Measurements from ENCODE around the gene DRGX. TPM values are rescaled to one million over a fixed set of nuclear protein-coding genes. Genes with fewer than 3 reads are reported as not detected.

DRGX gene
- total and polyA plus RNA-seq, 2 of the 13 experiments (the other 11 are each of a cell fraction or from before 2014, with no cell fraction given), result not detected

- TF ChIP-seq ATF4 (CRISPR knock-in tag; IDR thresholded peaks at IDR 0.05), result no peak
- no peak for TF ChIP-seq SIN3B (IDR thresholded peaks at IDR 0.05; ENCODE audit: low read length)
- TF ChIP-seq TARDBP (CRISPR knock-in tag; IDR thresholded peaks at IDR 0.05), result no peak
- no peak for TF ChIP-seq ZFX (CRISPR knock-in tag; IDR thresholded peaks at IDR 0.05; ENCODE audit: low read depth)
- no peak for TF ChIP-seq ZNF616 (CRISPR knock-in tag; IDR thresholded peaks at IDR 0.05; ENCODE audit: low read depth)
- TF ChIP-seq GATAD2A (CRISPR knock-in tag; IDR thresholded peaks at IDR 0.05), result peak; percentile 70
- TF ChIP-seq RELA (CRISPR knock-in tag; IDR thresholded peaks at IDR 0.05), result no peak
- TF ChIP-seq NFE2L1 (CRISPR knock-in tag; IDR thresholded peaks at IDR 0.05; ENCODE audit: borderline replicate concordance), result no peak
- peak; percentile 39; the same call in 1 of the 2 replicates for TF ChIP-seq MIER2 (CRISPR knock-in tag; IDR thresholded peaks at IDR 0.05)
- TF ChIP-seq KMT2B (CRISPR knock-in tag; IDR thresholded peaks at IDR 0.05), result no peak
- peak; percentile 59; the same call in 1 of the 2 replicates for TF ChIP-seq CEBPB (IDR thresholded peaks at IDR 0.05; ENCODE audit: borderline replicate concordance, low read depth, low read length)
- TF ChIP-seq, protein P1, sequence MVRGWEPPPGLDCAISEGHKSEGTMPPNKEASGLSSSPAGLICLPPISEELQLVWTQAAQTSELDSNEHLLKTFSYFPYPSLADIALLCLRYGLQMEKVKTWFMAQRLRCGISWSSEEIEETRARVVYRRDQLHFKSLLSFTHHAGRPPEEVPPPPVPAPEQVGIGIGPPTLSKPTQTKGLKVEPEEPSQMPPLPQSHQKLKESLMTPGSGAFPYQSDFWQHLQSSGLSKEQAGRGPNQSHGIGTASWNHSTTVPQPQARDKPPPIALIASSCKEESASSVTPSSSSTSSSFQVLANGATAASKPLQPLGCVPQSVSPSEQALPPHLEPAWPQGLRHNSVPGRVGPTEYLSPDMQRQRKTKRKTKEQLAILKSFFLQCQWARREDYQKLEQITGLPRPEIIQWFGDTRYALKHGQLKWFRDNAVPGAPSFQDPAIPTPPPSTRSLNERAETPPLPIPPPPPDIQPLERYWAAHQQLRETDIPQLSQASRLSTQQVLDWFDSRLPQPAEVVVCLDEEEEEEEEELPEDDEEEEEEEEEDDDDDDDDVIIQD (CRISPR knock-in tag; IDR thresholded peaks at IDR 0.05; ENCODE audit: low read depth), result peak; percentile 64; the same call in 1 of the 2 replicates
- TF ChIP-seq ZNF839 (CRISPR knock-in tag; IDR thresholded peaks at IDR 0.05; ENCODE audit: borderline replicate concordance), result no peak
- no peak for TF ChIP-seq TOE1 (CRISPR knock-in tag; IDR thresholded peaks at IDR 0.05)
- TF ChIP-seq ZNF383 (CRISPR knock-in tag; IDR thresholded peaks at IDR 0.05; ENCODE audit: borderline replicate concordance), result no peak
- TF ChIP-seq ZNF333 (CRISPR knock-in tag; IDR thresholded peaks at IDR 0.05; ENCODE audit: borderline replicate concordance), result no peak
- TF ChIP-seq ZNF660 (CRISPR knock-in tag; IDR thresholded peaks at IDR 0.05; ENCODE audit: borderline replicate concordance, low read depth), result no peak
- no peak for TF ChIP-seq ZNF557 (CRISPR knock-in tag; IDR thresholded peaks at IDR 0.05)
- TF ChIP-seq BRCA1 (CRISPR knock-in tag; IDR thresholded peaks at IDR 0.05), result no peak
- TF ChIP-seq GABPB1 (CRISPR knock-in tag; IDR thresholded peaks at IDR 0.05), result peak; percentile 29; the same call in 1 of the 2 replicates
- TF ChIP-seq KDM3A (CRISPR knock-in tag; IDR thresholded peaks at IDR 0.05; ENCODE audit: low read depth), result no peak
- no peak for TF ChIP-seq ZNF562 (CRISPR knock-in tag; IDR thresholded peaks at IDR 0.05; ENCODE audit: borderline replicate concordance)
- TF ChIP-seq DBP (CRISPR knock-in tag; IDR thresholded peaks at IDR 0.05; ENCODE audit: not compliant biosample characterization), result no peak
- TF ChIP-seq ZNF589 (CRISPR knock-in tag; conservative IDR thresholded peaks at IDR 0.05), result no peak
- TF ChIP-seq KDM5A (IDR thresholded peaks at IDR 0.05; ENCODE audit: borderline replicate concordance, low read length), result no peak
- peak; percentile 89 for TF ChIP-seq ATF3 (CRISPR knock-in tag; IDR thresholded peaks at IDR 0.05)
- TF ChIP-seq SALL1 (CRISPR knock-in tag; IDR thresholded peaks at IDR 0.05), result peak; percentile 25; the same call in 1 of the 2 replicates
- no peak for TF ChIP-seq MAZ (IDR thresholded peaks at IDR 0.05; ENCODE audit: borderline replicate concordance, low read depth, low read length)
- TF ChIP-seq MAZ (CRISPR knock-in tag; IDR thresholded peaks at IDR 0.05; ENCODE audit: low read depth), result no peak
- TF ChIP-seq JUND (CRISPR knock-in tag; IDR thresholded peaks at IDR 0.05), result peak; percentile 93
These were observed 33.2 kb downstream of the DRGX start (continued) for GRCh38 chr10:49362596-49363260.

Data from HepG2 (cell line).